Tibial nerve (tissue), 3 donors: Measurements from ENCODE around the gene RNF44.

Experiments
- POLR2A ChIP-seq, 2 donors: fragments of 450-650 bp; IDR thresholded peaks; one replicate each; pipeline ENCODE4 v1.6.1; 2017; ENCODE audit warnings: antibody characterized with exemption in 2 of 2, mild to moderate bottlenecking in 2 of 2, moderate library complexity in 2 of 2
- TF ChIP-seq, protein P1 (sequence below), 5 experiments: fragments of 200-600 bp in 3 of 5; fragments of 450-650 bp in 2 of 5; sonication (generic) in 3 of 5; IDR thresholded peaks; one replicate each; pipeline ENCODE4 v1.5.1; 2016 to 2019; ENCODE audit warnings: antibody characterized with exemption in 5 of 5, mild to moderate bottlenecking in 3 of 5, moderate library complexity in 2 of 5

DNA sequence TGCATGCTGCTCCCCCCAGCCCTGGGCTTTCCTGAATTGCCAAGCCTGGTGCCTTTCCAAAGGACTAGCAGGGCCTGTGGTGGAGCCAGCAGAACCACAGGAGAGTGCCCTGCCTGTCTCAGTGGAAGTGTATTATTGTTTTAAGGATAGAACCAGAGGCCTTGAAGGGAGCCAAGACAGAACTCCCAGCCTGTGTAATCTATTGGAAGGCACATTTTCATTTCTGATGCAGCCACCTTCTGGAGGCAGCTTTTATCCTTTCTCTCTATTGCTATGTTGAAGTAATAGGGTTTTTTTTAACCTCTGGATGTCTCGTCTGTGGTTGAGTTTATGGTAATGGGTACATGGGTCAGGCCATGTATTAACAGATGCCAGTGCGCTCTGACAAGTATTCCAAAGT is 29.3 kb downstream of the RNF44 start:
- TF ChIP-seq, protein P1, sequence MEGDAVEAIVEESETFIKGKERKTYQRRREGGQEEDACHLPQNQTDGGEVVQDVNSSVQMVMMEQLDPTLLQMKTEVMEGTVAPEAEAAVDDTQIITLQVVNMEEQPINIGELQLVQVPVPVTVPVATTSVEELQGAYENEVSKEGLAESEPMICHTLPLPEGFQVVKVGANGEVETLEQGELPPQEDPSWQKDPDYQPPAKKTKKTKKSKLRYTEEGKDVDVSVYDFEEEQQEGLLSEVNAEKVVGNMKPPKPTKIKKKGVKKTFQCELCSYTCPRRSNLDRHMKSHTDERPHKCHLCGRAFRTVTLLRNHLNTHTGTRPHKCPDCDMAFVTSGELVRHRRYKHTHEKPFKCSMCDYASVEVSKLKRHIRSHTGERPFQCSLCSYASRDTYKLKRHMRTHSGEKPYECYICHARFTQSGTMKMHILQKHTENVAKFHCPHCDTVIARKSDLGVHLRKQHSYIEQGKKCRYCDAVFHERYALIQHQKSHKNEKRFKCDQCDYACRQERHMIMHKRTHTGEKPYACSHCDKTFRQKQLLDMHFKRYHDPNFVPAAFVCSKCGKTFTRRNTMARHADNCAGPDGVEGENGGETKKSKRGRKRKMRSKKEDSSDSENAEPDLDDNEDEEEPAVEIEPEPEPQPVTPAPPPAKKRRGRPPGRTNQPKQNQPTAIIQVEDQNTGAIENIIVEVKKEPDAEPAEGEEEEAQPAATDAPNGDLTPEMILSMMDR (IDR thresholded peaks at IDR 0.05) = no peak
- TF ChIP-seq POLR2A (IDR thresholded peaks at IDR 0.05) = no peak
